MM.1S (cell line): ENCODE measurements around the gene PPM1B.

Source experiments
- CTCF ChIP-seq: fragments of 300-600 bp; sonication (generic); IDR thresholded peaks from 2 replicates; pipeline ENCODE4 v1.5.1; 2016; ENCODE audit warnings: antibody characterized with exemption, low read length, mixed read lengths
- EZH2 ChIP-seq: fragments of 300-600 bp; sonication (generic); optimal IDR thresholded peaks from 2 replicates; pipeline ENCODE3; 2017; ENCODE audit warnings: low read depth, mild to moderate bottlenecking, antibody characterized with exemption, low read length, mixed read lengths
- EZH2phosphoT487 ChIP-seq: fragments of 300-600 bp; sonication (generic); IDR thresholded peaks from 2 replicates; pipeline ENCODE4 v1.6.1; 2018; ENCODE audit warnings: antibody characterized with exemption, low read length

GRCh38 chr2:44130441-44130840 is 38.2 kb upstream of the PPM1B start:
- no peak for TF ChIP-seq EZH2
- TF ChIP-seq CTCF: no peak
- no peak for TF ChIP-seq EZH2phosphoT487
